Endodermal cell (in vitro differentiated cells): ENCODE results near the gene C4orf54. TPM values are rescaled to one million over a fixed set of nuclear protein-coding genes. Genes with fewer than 3 reads are reported as not detected.

Source experiments
- DNase-seq: peaks from one replicate; pipeline ENCODE4 v3.0.0-alpha.2; 2017
- H3K27ac ChIP-seq: 2 replicates; pipeline ENCODE4 v1.5.1; 2013; ENCODE audit warnings: mild to moderate bottlenecking, low read depth, low read length, moderate library complexity
- H3K27me3 ChIP-seq: 2 replicates; pipeline ENCODE4 v1.6.1; 2013; ENCODE audit warnings: mild to moderate bottlenecking, low read length, moderate library complexity; ENCODE audit not compliant: insufficient read depth, control insufficient read depth, poor library complexity, severe bottlenecking
- H3K36me3 ChIP-seq: 2 replicates; pipeline ENCODE4 v1.7.0; 2013; ENCODE audit warnings: mild to moderate bottlenecking, low read length, moderate library complexity; ENCODE audit not compliant: control insufficient read depth, insufficient read depth
- H3K4me1 ChIP-seq: one replicate; pipeline ENCODE4 v1.7.0; 2013; ENCODE audit warnings: low read length; ENCODE audit not compliant: control insufficient read depth, insufficient read depth
- H3K4me3 ChIP-seq: 2 replicates; pipeline ENCODE4 v1.5.1; 2013; ENCODE audit warnings: mild to moderate bottlenecking, low read length, moderate library complexity
- H3K9ac ChIP-seq: 2 replicates; pipeline ENCODE4 v1.6.1; 2013; ENCODE audit warnings: mild to moderate bottlenecking, low read length, moderate library complexity; ENCODE audit not compliant: poor library complexity, severe bottlenecking; ENCODE audit errors: extremely low read depth
- H3K9me3 ChIP-seq: 2 replicates; pipeline ENCODE4 v1.6.1; 2013; ENCODE audit warnings: mild to moderate bottlenecking, low read length, moderate library complexity; ENCODE audit not compliant: control insufficient read depth
- H3K27ac Mint-ChIP-seq: 2 replicates; pipeline ENCODE4 v1.8.0; 2020; ENCODE audit warnings: mixed read lengths
- H3K27me3 Mint-ChIP-seq: 2 replicates; pipeline ENCODE4 v1.8.0; 2021; ENCODE audit warnings: mild to moderate bottlenecking, mixed read lengths; ENCODE audit not compliant: insufficient read depth
- H3K36me3 Mint-ChIP-seq: 2 replicates; pipeline ENCODE4 v1.8.0; 2020; ENCODE audit warnings: low read depth, mixed read lengths
- H3K4me1 Mint-ChIP-seq: 2 replicates; pipeline ENCODE4 v1.8.0; 2020; ENCODE audit warnings: mixed read lengths
- H3K4me3 Mint-ChIP-seq: 2 replicates; pipeline ENCODE4 v1.8.0; 2020; ENCODE audit warnings: mild to moderate bottlenecking, moderate library complexity, mixed read lengths
- H3K9me3 Mint-ChIP-seq: 2 replicates; pipeline ENCODE4 v1.8.0; 2020; ENCODE audit warnings: mild to moderate bottlenecking, mixed read lengths
- WGBS, 2 experiments: methylation state at CpG; one replicate each; pipeline versions ENCODE4 v1.1.5 to v1.1.7; 2013; ENCODE audit warnings: missing lambda C conversion rate in 2 of 2, mixed read lengths in 1 of 2; ENCODE audit not compliant: insufficient coverage in 1 of 2, insufficient read length in 1 of 2; 5-methylcytosine and 5-hydroxymethylcytosine counted together
- total RNA-seq, 2 donors: library from RNA; stranded (reverse); fragmentation: NEBNext Ultra II Directional in 1 of 2; extraction: Animal tissue kit (Norgen Biotek cat#: 25700) in 1 of 2; gene quantifications; 2 replicates in 1 of 2; 3 replicates in 1 of 2; pipeline ENCODE4 v1.2.1, GENCODE V29; 2021
- TF ChIP-seq, protein P1 (sequence below): fragments of 200-600 bp; sonication (generic); conservative IDR thresholded peaks from 2 replicates; pipeline ENCODE4 v1.5.0; 2021; ENCODE audit warnings: antibody characterized with exemption, mild to moderate bottlenecking

The C4orf54 gene
- total RNA-seq, 2 donors from 2014 or later: not detected

DNA sequence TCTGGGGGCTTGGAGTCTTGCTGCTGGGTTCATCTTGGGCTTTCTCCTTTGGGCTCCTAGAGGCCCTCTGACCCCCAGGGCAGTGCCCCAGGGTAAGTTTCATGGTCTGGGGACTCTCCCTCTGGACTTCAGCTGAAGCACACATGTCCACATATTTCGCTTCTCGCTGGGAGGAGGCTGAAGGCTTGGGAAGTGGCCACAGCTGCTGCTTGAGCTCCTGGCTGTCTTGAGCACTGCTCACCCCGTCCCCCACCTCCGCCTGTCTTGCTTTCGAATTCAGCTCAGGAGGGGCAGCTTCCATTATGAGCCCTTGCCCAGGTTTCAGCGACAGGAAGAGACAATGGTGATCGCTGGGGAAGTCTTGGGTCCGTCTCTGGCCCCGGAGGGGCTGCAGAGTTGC is 3.7 kb downstream of the C4orf54 start:
- 91 to 100% methylated on average over 2 to 9 of the region's 9 CpGs for WGBS, 2 experiments
- no peak overlapping the region for H3K27ac ChIP-seq
- Mint-ChIP-seq H3K4me1 (no peaks in the 10 kb centered on the region), H3K4me3 (no peak overlapping the region), H3K36me3 (no peaks in the 10 kb centered on the region), H3K27ac (no peak overlapping the region), H3K9me3 (no peaks in the 10 kb centered on the region), H3K27me3 (no peaks in the 10 kb centered on the region)
- no peak for DNase-seq
- TF ChIP-seq, protein P1, sequence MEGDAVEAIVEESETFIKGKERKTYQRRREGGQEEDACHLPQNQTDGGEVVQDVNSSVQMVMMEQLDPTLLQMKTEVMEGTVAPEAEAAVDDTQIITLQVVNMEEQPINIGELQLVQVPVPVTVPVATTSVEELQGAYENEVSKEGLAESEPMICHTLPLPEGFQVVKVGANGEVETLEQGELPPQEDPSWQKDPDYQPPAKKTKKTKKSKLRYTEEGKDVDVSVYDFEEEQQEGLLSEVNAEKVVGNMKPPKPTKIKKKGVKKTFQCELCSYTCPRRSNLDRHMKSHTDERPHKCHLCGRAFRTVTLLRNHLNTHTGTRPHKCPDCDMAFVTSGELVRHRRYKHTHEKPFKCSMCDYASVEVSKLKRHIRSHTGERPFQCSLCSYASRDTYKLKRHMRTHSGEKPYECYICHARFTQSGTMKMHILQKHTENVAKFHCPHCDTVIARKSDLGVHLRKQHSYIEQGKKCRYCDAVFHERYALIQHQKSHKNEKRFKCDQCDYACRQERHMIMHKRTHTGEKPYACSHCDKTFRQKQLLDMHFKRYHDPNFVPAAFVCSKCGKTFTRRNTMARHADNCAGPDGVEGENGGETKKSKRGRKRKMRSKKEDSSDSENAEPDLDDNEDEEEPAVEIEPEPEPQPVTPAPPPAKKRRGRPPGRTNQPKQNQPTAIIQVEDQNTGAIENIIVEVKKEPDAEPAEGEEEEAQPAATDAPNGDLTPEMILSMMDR: no peak
- H3K27me3 ChIP-seq: no peaks in the 10 kb centered on the region
- H3K9me3 ChIP-seq: no peaks in the 10 kb centered on the region
- H3K4me1 ChIP-seq: no peaks in the 10 kb centered on the region
- no peaks in the 10 kb centered on the region for H3K36me3 ChIP-seq
- H3K4me3 ChIP-seq: no peak overlapping the region
- no peak overlapping the region for H3K9ac ChIP-seq

DNA sequence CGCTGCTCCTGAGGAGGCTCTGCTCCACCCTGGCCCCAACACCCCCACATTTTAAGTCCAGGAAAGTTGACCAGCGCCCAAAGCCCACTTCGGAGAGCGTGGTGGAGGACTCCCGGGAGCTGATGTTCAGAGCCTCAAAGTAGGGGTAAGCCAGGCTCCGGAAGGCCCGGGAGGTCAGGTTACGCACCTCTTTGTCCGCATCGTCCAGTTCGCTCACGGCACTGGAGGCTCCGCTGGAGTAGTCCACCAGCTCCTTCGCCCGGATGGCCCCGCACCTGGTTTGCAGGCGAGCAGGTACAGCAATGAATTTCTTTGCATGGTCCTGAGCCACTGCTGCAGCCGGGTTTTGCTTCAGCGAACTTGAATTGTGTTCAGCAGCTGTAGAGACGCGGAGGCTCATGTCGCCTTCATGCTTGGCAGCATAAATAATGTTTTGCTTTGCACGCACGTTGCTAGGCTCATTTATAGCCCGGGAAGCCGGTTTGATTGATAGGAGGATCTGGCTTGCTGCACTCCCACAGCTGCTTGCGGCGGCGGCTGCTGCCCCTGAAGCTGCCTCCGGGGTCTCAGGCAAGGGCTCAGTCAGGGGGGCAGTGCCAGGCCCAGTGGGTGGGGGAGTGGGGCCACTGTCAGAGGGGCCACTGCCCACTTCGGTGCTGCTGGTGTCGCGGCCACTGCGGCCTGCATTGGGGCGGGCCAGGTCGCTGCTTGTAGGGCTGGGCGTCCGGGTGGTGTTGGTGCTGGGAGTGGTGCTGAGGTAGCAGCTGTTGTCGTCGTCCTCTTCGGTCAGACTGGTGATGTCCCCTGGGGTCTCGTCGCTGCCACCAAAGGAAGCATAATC is 4.8 kb downstream of the C4orf54 start:
- Mint-ChIP-seq H3K36me3 (no peaks in the 10 kb centered on the region), H3K27me3 (no peaks in the 10 kb centered on the region), H3K4me3 (no peak overlapping the region), H3K4me1 (no peaks in the 10 kb centered on the region), H3K9me3 (no peaks in the 10 kb centered on the region), H3K27ac (no peak overlapping the region)
- Histone ChIP-seq H3K4me1 (no peaks in the 10 kb centered on the region), H3K36me3 (no peaks in the 10 kb centered on the region), H3K9me3 (no peaks in the 10 kb centered on the region), H3K4me3 (no peak overlapping the region), H3K27me3 (no peaks in the 10 kb centered on the region), H3K27ac (no peak overlapping the region), H3K9ac (no peak overlapping the region)
- TF ChIP-seq, protein P1: no peak
- DNase-seq: no peak
- 95 to 97% methylated on average over 32 to 43 of the region's 43 CpGs for WGBS, 2 experiments

DNA sequence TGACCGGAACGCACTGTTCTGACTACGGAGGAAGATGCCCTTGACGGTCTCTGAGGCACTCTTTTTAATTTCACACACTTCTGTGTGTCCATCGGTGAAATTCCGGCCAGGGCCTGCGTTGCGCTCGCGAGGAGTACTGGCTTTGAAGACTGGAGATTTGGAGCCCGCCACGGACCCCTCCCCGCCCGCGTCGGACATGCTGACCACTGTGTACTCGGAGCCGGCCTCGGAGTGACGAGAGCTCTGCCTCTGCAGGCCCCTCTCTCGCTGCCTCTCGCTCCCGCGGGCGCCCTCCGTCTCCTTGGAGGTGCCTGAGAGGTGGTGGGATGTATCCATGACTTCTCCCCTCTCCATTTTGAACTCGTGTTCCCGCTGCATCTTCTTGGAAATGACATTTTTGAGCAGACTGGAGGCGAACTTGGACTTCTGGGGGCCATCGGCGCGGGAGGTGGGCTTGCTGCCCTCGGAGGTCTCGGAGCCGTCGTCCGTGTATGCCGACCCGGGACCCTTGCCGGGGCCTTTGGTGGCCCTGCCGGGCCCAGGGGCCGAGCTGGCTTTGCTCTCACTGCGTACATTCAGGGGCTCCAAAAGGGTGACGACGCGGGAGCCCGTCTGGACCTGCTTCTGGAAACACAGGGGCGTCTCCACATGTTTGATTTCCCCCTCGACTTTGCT is 5.7 kb downstream of the C4orf54 start:
- Histone ChIP-seq H3K9ac (no peak overlapping the region), H3K4me1 (no peaks in the 10 kb centered on the region), H3K27ac (no peak overlapping the region), H3K9me3 (no peaks in the 10 kb centered on the region), H3K36me3 (no peaks in the 10 kb centered on the region), H3K4me3 (no peak overlapping the region), H3K27me3 (no peaks in the 10 kb centered on the region)
- no peak for DNase-seq
- TF ChIP-seq, protein P1: no peak
- WGBS, 2 experiments: 93 to 98% methylated on average over 32 to 49 of the region's 49 CpGs
- H3K27me3 Mint-ChIP-seq: no peaks in the 10 kb centered on the region
- no peak overlapping the region for H3K27ac Mint-ChIP-seq
- H3K4me3 Mint-ChIP-seq: no peak overlapping the region
- peaks cover 2% of the 10 kb centered on the region for H3K4me1 Mint-ChIP-seq
- no peaks in the 10 kb centered on the region for H3K36me3 Mint-ChIP-seq
- H3K9me3 Mint-ChIP-seq: no peaks in the 10 kb centered on the region
